ENCODE data around the gene AMPH. TPM values are rescaled to one million over a fixed set of nuclear protein-coding genes. Genes with fewer than 3 reads are reported as not detected.

The AMPH gene
- total RNA-seq, 4 donors from 2014 or later: 1.9 to 8.9 (median 4.6) TPM

DNA sequence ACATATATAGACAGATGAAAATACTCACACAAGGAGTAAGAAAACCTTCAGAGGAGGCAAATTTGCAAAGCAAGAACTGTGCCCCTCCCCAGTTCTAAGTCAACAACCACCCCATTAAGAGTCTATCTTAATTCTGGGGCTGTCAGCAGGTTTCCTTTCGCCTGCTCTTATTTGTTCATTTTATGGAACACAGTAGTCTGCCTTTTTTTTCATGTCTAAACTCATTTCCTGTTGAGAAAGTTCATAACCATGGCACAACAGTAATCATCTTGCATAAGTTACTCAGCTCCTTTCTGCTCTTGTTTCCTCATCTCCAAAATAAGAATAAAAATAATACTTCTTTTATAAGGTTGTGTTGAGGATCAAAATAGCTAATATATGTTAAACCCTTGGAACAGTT is 25.8 kb upstream of the AMPH start:
- Histone ChIP-seq H3K4me3 (replicated peaks in 1 of 3) (no peak overlapping the region), H3K27me3 (no peaks in the 10 kb centered on the region), H3K4me1 (no peaks in the 10 kb centered on the region), H3K27ac (no peak overlapping the region), H3K36me3 (no peaks in the 10 kb centered on the region), H3K9me3 (no peaks in the 10 kb centered on the region)
- intact Hi-C loops (cut with DNase I): no loop called here
- 68 to 78% methylated on average over 1 of the region's 1 CpG for WGBS, 2 donors
- DNase-seq: no peak
- TF ChIP-seq POLR2A (IDR thresholded peaks at IDR 0.05): no peak
- no peak for TF ChIP-seq CTCF (IDR thresholded peaks at IDR 0.05)

- DNase-seq: no peak
- H3K36me3 ChIP-seq: no peaks in the 10 kb centered on the region
- H3K4me3 ChIP-seq (replicated peaks in 1 of 3): no peak overlapping the region
- no peaks in the 10 kb centered on the region for H3K27me3 ChIP-seq
- no peak for TF ChIP-seq POLR2A (IDR thresholded peaks at IDR 0.05)
- no peak for TF ChIP-seq CTCF (IDR thresholded peaks at IDR 0.05)
- intact Hi-C loops (cut with DNase I): no loop called here
- no peaks in the 10 kb centered on the region for H3K4me1 ChIP-seq
- 86 to 88% methylated on average over 26 to 27 of the region's 35 CpGs for WGBS, 2 donors
- H3K9me3 ChIP-seq: no peaks in the 10 kb centered on the region
- no peak overlapping the region for H3K27ac ChIP-seq
Measured at GRCh38 chr7:38655833-38656774, 24.9 kb upstream of the AMPH start.

GRCh38 chr7:38637957-38638356 is 6.8 kb upstream of the AMPH start:
- 90 to 95% methylated on average over 6 of the region's 6 CpGs for WGBS, 2 donors
- H3K36me3 ChIP-seq: no peaks in the 10 kb centered on the region
- no peaks in the 10 kb centered on the region for H3K9me3 ChIP-seq
- intact Hi-C loops (cut with DNase I): no loop called here
- no peak for DNase-seq
- H3K4me3 ChIP-seq (replicated peaks in 1 of 3): no peak overlapping the region
- no peaks in the 10 kb centered on the region for H3K4me1 ChIP-seq
- TF ChIP-seq CTCF (IDR thresholded peaks at IDR 0.05): no peak
- no peak for TF ChIP-seq POLR2A (IDR thresholded peaks at IDR 0.05)
- H3K27ac ChIP-seq: no peak overlapping the region
- no peaks in the 10 kb centered on the region for H3K27me3 ChIP-seq

DNA sequence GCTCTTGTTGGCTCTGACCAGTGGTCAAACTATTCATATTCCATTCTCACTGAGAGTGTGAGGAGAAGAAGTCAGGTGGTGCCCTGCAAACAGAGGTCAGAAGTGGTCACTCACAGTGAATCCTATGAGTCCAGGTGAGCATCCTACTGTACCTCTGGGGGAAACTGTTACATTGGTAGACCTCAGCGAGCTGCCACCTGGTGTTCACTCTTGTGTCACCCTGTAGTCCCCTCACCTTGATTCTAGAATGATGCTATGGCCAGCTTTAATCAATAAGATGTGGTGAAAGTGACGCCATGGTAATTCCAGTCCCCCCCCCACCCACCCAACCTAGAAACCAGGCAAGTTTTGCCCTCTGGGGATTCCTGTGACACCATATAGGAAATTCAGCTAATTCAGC is 1.2 kb upstream of the AMPH start:
- no peak overlapping the region for H3K27ac ChIP-seq
- intact Hi-C loops (cut with DNase I): no loop called here
- TF ChIP-seq POLR2A (IDR thresholded peaks at IDR 0.05) (no peak), CTCF (IDR thresholded peaks at IDR 0.05) (no peak)
- DNase-seq: no peak
- no peaks in the 10 kb centered on the region for H3K36me3 ChIP-seq
- H3K4me1 ChIP-seq: no peaks in the 10 kb centered on the region
- 83 to 84% methylated on average over 2 of the region's 2 CpGs for WGBS, 2 donors
- no peaks in the 10 kb centered on the region for H3K9me3 ChIP-seq
- no peak overlapping the region for H3K4me3 ChIP-seq (replicated peaks in 1 of 3)
- H3K27me3 ChIP-seq: no peaks in the 10 kb centered on the region

Measured in thyroid gland (tissue), 4 donors.